GM21825 (cell line): ENCODE measurements around the gene PIP4K2C.
"Not testable (repeated sequence)": the region's sequence is repeated elsewhere in the genome, so short reads cannot be mapped to it uniquely, and the experiment has no call there.

ENCODE experiments used
- ATAC-seq: cut with Tn5 transposase; IDR thresholded peaks from one replicate; pipeline ENCODE4 v1.9.1; 2021; ENCODE audit warnings: mild to moderate bottlenecking, moderate library complexity; ENCODE audit not compliant: unreplicated experiment

Gene PIP4K2C

DNA sequence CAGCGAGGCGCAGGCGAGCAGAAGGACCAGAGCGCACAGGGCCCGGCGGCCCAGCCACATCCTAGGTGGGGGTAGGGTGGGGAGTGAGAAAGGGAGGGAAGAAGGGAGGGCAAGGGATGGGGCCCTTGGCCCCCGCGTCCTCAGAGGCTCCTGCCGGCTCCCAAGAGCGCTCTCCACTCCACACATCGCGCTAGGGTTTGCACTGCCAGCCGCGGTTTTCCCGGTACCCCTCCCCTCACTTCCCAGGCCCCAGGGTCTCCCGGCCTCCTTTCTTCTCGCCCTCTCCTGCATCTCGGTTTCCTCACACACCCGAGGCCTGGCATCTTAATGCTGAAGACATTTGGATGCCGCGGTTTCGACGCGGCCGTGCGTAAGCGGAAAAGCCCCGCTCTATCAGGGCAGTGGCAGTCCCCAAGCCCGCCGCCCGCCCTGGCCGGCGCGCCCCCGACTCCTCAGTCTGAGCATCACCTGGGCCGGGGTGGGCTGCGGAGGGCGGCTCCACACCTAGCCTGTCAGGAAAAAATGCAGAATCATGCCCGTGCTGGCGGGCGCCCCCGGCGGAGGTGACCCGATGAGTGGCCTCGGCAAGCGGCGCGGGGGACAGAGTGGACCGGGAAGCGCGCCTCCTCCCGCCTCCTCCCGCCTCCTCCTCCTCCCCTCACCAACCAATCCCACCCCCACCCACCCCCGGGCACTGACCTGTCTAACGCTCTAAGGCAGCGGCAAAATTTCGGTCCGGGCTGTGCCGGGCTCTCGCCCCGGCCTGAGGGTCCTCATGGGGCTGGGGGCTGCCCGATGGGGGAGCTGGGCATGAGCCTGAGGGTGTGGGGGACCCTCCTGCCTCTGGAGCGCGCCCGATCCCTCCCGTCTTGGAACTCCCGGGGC lies 41.3 kb downstream of the PIP4K2C start:
- no peak for ATAC-seq

- ATAC-seq = peak; percentile 88
These were observed 42.2 kb downstream of the PIP4K2C start, which contains the start of gene B4GALNT1 for GRCh38 chr12:57632958-57633840. Gene B4GALNT1 (minus strand): TSS chr12:57633201. CDS start chr12:57632132, 1,069 bp downstream.

DNA sequence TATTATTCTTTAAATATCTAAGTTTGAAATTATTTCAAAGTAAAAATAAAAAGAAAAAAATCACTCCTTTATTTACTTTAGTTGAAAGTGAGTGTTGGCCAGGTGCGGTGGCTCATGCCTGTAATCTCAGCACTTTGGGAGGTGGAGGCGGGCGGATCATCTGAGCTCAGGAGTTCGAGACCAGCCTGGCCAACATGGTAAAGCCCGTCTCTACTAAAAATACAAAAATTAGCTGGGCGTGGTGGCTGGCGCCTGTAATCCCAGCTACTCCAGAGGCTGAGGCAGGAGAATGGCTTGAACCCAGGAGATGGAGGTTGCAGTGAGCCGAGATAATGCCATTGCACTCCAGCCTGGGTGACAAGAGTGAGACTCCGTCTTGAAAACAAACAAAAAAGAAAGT lies 45.7 kb downstream of the PIP4K2C start:
- ATAC-seq = not testable (repeated sequence)

DNA sequence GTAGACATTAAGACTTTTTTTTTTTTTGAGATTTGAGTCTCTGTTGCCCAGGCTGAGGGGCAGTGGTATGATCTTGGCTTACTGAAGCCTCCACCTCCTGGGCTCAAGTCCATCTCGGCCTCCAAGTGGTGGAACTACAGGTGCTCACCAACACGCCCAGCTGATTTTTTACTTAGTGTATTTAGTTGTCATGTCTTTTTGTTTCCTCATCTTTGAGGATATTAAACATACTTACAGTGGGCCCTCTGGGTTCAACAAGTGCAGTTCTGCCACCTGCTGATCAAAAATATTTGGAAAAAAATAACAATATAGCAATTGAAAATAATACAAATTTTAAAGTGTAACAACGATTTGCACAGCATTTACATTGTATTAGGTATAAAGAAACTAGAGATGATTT lies 46.4 kb downstream of the PIP4K2C start:
- ATAC-seq = no peak

DNA sequence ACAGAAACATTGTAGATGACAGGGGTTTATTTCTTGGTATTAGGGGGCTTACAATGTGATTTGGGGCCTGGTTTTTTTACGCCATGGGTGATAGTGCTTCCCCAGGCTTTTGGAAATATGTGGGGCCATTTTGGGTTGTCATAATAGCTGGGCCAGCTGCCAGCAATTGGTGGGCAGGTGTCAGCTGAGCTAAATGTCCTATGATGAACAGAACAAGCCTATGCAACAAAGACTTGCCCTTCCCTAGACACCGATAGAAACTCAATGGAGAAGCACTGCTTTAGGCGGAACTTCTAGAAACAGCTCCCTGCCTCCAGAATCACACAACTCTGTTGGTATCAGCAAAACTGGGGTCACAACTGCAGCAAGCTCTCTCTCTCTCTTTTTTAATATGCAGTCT lies 47.1 kb downstream of the PIP4K2C start:
- no peak for ATAC-seq

DNA sequence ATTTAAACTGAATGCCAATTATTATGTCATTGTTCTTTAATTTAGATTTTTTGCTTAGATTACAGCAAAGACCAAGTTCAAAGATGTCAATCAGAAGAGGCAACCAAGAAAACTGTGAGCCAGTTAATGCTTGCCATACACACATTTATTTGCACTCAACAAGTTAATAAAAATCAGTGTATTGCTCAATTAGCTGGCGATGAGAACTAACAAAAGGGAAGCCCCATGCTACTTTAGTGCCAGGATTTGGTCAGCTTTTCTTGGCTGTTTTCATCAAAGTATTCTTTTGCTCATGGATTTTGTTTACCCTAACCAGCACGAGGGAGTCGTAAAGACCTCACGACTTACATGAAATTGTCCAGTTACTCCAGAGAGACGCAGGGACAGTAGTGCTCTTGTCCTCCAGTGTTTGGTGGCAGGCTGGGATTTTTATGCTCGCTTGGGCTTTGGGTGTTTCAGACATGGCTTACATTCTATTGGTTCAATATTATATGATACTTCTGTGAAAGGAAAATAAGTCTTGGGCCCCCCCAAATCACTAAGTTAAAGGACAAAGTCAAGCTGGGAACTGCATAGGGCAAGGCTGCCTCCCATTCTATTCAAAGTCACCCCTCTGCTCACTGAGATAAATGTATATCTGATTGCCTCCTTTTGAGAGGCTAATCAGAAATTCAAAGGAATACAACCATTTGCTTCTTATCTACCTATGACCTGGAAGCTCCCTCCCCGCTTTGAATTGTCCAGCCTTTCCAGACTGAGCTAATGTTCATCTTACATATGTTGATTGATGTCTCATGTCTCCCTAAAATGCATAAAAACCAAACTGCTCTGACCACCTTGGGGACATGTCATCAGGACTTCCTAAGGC lies 49.4 kb downstream of the PIP4K2C start:
- ATAC-seq = no peak

DNA sequence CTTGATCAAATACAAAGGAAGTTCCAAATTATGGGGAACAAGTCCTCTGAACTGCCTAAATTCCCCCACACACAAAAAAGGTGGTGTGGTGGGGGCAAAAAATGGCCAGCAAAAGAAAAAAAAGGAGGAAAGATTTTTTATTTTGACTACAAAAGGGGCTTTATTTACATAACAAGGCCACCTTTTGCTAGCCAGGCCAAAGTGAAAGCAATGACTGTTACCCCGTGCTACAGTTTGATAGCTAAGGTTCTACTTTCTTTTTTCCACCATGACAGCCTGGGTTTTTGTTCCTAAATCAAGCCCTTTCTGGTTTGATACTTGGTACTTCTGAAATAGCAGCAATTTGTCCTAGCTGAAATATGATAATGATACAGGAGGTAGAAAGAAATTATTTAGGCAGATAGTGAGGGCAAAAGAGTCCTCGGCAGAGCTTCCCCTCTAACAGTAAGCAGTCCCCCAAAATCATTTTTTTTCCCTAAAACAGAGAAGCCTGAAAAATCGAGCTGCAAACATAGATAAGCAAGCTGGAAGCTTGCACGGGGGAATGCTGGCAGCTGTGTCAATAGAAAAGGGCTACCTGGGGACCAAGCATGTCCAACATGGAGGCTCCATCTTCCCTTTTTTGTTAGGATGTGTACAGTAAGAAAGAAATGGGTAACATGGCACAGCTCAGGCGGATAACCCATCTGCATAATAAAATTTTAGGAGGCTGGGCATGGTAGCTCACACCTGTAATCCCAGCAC lies 50.9 kb downstream of the PIP4K2C start:
- ATAC-seq = no peak

GRCh38 chr12:57645990-57646658 lies 55.1 kb downstream of the PIP4K2C start:
- not testable (repeated sequence) for ATAC-seq

GRCh38 chr12:57646659-57647049 lies 55.7 kb downstream of the PIP4K2C start:
- not testable (repeated sequence) for ATAC-seq
